ENCODE measurements around the gene PTH2.
"Not testable (repeated sequence)": the region's sequence is repeated elsewhere in the genome, so short reads cannot be mapped to it uniquely, and the experiment has no call there.

PTH2 gene

DNA sequence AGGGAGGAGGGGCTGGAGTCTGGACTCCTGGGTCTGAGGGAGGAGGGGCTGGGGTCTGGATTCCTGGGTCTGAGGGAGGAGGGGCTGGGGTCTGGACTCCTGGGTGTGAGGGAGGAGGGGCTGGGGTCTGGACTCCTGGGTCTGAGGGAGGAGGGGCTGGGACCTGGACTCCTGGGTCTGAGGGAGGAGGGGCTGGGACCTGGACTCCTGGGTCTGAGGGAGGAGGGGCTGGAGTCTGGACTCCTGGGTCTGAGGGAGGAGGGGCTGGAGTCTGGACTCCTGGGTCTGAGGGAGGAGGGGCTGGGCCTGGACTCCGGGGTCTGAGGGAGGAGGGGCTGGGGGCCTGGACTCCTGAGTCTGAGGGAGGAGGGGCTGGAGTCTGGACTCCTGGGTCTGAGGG, 37.9 kb upstream of the PTH2 start:
- H3K4me1 ChIP-seq (ENCODE audit: control insufficient read depth, insufficient read depth, low read length); H3K4me2 ChIP-seq (ENCODE audit: low read length); H3K9ac ChIP-seq (ENCODE audit: low read depth, low read length); H3K9me3 ChIP-seq (replicated peaks; ENCODE audit: low read length); H3K4me3 ChIP-seq (ENCODE audit: low read length); H3K27me3 ChIP-seq (ENCODE audit: control insufficient read depth, insufficient read depth, low read length): not testable (repeated sequence)
- peaks cover 11% of the 10 kb centered on the region for H3K36me3 ChIP-seq (ENCODE audit: insufficient read depth, low read length)

DNA sequence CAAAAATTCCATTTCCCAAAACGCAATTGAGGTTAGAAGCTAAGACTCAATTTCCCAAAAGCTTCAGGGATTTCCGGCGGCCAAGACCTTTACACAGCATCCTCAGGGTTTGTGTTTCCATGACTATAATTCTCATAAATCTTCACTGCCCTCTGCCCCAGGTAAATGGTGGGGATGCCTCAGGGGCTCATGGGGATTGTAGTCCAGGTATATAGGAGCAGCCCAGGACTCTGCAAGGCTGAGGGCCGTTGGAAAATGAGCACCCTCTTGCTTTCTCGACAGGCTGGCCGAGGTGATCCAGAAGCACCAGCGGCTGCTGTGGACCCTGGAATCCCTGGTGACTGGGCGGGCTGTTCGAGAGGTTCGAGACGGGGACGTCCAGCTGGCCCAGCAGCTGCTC, 36.1 kb upstream of the PTH2 start:
- Histone ChIP-seq H3K36me3 (ENCODE audit: insufficient read depth, low read length) (peaks cover 7% of the 10 kb centered on the region), H3K4me3 (ENCODE audit: low read length) (no peak overlapping the region), H3K4me1 (ENCODE audit: control insufficient read depth, insufficient read depth, low read length) (peaks cover 13% of the 10 kb centered on the region), H3K9me3 (replicated peaks; ENCODE audit: low read length) (no peaks in the 10 kb centered on the region), H3K27me3 (ENCODE audit: control insufficient read depth, insufficient read depth, low read length) (no peaks in the 10 kb centered on the region), H3K4me2 (ENCODE audit: low read length) (no peak overlapping the region), H3K9ac (ENCODE audit: low read depth, low read length) (no peak overlapping the region)

DNA sequence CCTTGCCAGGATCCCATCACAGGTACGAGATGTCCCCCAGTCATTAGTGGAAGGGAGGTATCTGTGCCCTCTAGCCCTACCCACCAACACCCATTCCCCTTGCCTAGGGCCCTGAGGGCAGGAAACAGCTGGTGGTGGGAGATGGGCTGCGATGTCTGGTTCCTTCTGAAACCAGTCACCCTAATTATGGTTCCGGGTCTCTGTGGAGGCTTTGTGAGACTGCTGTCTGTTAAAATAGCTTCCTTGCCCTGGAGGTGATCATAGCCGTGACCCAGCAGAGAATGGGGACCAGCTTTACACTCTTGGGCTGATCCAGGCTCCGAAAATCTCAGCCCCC, 35.3 kb upstream of the PTH2 start:
- Histone ChIP-seq H3K36me3 (ENCODE audit: insufficient read depth, low read length) (peaks cover 6% of the 10 kb centered on the region), H3K27me3 (ENCODE audit: control insufficient read depth, insufficient read depth, low read length) (no peaks in the 10 kb centered on the region), H3K4me2 (ENCODE audit: low read length) (no peak overlapping the region), H3K9me3 (replicated peaks; ENCODE audit: low read length) (no peaks in the 10 kb centered on the region), H3K9ac (ENCODE audit: low read depth, low read length) (peak overlapping the region; percentile 34), H3K4me3 (ENCODE audit: low read length) (no peak overlapping the region), H3K4me1 (ENCODE audit: control insufficient read depth, insufficient read depth, low read length) (peaks cover 19% of the 10 kb centered on the region)

DNA sequence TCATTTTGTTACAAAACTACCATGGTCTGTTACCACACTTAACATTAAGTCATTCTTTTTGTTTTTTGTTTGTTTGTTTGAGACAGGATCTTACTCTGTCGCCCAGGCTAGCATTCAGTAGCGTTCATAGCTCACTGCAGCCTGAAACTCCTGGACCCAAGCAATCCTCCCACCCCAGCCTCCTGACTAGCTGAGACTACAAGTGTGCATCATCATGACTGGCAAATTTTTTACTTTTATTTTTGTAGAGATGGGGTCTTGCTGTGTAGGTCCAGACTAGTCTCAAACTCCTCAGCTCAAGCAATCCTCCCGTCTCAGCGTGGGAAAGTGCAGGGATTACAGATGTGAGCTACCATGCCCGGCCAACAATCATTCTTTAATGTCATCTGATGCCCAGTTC, 33.1 kb upstream of the PTH2 start:
- Histone ChIP-seq H3K4me2 (ENCODE audit: low read length) (no peak overlapping the region), H3K27me3 (ENCODE audit: control insufficient read depth, insufficient read depth, low read length) (no peaks in the 10 kb centered on the region), H3K36me3 (ENCODE audit: insufficient read depth, low read length) (peaks cover 6% of the 10 kb centered on the region), H3K4me3 (ENCODE audit: low read length) (no peak overlapping the region), H3K9me3 (replicated peaks; ENCODE audit: low read length) (no peaks in the 10 kb centered on the region), H3K9ac (ENCODE audit: low read depth, low read length) (peak overlapping the region; percentile 43), H3K4me1 (ENCODE audit: control insufficient read depth, insufficient read depth, low read length) (peaks cover 19% of the 10 kb centered on the region)

DNA sequence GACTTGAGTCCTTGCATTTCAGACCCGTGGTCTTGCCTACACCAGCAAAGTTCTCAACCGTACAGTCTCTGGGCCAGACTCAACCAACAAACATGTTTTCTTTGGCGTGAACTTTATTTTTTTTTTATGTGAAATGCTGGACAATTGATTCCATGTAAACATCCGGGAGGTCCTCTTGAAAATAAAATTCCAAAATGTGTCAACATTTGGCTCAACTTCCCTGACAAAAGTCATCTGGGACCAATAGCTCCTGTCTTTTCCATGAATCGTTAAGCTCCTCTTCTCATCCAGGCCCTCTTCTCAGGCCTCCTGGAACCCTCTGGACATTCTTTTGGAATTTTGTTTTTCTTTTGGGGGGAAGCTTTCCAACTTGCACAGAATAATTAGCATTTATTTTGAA, 32.5 kb upstream of the PTH2 start:
- H3K4me2 ChIP-seq (ENCODE audit: low read length): no peak overlapping the region
- no peak overlapping the region for H3K4me3 ChIP-seq (ENCODE audit: low read length)
- H3K9me3 ChIP-seq (replicated peaks; ENCODE audit: low read length): no peaks in the 10 kb centered on the region
- H3K9ac ChIP-seq (ENCODE audit: low read depth, low read length): peak overlapping the region; percentile 43
- peaks cover 20% of the 10 kb centered on the region for H3K4me1 ChIP-seq (ENCODE audit: control insufficient read depth, insufficient read depth, low read length)
- no peaks in the 10 kb centered on the region for H3K27me3 ChIP-seq (ENCODE audit: control insufficient read depth, insufficient read depth, low read length)
- peaks cover 6% of the 10 kb centered on the region for H3K36me3 ChIP-seq (ENCODE audit: insufficient read depth, low read length)

DNA sequence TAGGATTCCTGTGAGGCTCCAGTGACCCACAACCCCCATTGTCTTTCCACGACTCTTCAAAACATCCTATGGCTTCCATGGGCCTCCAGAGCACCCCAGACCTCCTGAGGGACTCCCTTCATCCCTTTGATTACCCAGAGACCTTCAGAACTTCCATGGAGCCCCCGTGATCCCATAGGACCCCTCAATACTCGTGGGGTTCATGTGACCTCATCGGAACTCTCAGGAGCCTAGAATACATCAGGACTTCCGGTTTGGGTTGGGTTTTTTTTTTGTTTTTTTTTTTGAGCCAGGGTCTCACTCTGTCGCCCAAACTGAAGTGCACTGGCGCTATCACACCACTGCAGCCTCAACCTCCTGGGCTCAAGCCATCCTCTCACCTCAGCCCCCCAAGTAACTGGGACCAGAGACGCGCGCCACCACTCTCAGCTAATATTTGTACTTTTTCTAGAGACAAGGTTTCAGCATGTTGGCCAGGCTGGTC, 30.6 kb upstream of the PTH2 start:
- H3K4me2 ChIP-seq (ENCODE audit: low read length): peak overlapping the region; percentile 88
- peak overlapping the region; percentile 94 for H3K9ac ChIP-seq (ENCODE audit: low read depth, low read length)
- H3K9me3 ChIP-seq (replicated peaks; ENCODE audit: low read length): no peaks in the 10 kb centered on the region
- peaks cover 4% of the 10 kb centered on the region for H3K36me3 ChIP-seq (ENCODE audit: insufficient read depth, low read length)
- peaks cover 24% of the 10 kb centered on the region for H3K4me1 ChIP-seq (ENCODE audit: control insufficient read depth, insufficient read depth, low read length)
- H3K27me3 ChIP-seq (ENCODE audit: control insufficient read depth, insufficient read depth, low read length): no peaks in the 10 kb centered on the region
- peak overlapping the region; percentile 73 for H3K4me3 ChIP-seq (ENCODE audit: low read length)

DNA sequence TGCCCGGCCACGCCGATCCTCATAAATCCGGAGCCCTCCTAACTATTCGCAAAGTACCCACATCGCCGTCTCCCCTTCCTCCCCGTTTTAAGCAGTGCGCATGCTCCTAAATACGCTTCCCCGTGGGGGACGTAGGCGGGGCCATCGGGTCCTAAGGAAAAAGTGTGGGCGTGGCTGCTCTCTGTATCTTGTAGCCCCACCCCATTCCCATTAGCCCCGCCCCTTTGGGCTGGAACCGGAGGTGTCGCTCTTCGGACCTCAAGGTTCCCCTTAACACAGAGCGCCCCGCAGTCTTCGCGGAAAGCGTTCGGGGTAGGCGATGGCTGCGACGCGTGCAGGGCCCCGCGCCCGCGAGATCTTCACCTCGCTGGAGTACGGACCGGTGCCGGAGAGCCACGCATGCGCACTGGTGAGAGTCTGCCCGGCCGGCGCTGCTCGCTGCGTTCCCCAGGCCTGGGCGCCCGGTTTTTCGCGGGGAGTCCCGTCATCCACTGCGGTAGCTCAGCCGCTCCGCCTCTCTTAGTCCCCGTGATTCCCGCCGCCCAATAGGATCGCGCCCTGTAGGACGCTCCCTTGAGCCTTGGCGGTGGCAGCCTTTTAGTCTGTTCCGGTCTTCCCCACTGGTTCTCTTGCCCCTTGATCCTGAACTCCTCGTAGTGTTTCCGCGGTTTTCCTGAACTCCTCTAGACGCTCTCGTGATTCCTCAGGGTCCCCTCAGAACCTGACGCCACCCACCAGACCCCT, 29.9 kb upstream of the PTH2 start, which contains the start of gene ALDH16A1:
Gene ALDH16A1, plus strand, starts transcription at position 213 of the 744 bp plus-strand sequence. Its CDS starts 107 bp downstream, at position 320.
- Histone ChIP-seq H3K9ac (ENCODE audit: low read depth, low read length) (peak within 1 kb of the TSS; percentile 94), H3K4me3 (ENCODE audit: low read length) (peak within 1 kb of the TSS; percentile 73), H3K4me1 (ENCODE audit: control insufficient read depth, insufficient read depth, low read length) (peaks cover 21% of the 10 kb centered on the region), H3K4me2 (ENCODE audit: low read length) (peak within 1 kb of the TSS; percentile 88), H3K9me3 (replicated peaks; ENCODE audit: low read length) (no peaks in the 10 kb centered on the region), H3K27me3 (ENCODE audit: control insufficient read depth, insufficient read depth, low read length) (no peaks in the 10 kb centered on the region), H3K36me3 (ENCODE audit: insufficient read depth, low read length) (peaks cover 8% of the 10 kb centered on the region)

DNA sequence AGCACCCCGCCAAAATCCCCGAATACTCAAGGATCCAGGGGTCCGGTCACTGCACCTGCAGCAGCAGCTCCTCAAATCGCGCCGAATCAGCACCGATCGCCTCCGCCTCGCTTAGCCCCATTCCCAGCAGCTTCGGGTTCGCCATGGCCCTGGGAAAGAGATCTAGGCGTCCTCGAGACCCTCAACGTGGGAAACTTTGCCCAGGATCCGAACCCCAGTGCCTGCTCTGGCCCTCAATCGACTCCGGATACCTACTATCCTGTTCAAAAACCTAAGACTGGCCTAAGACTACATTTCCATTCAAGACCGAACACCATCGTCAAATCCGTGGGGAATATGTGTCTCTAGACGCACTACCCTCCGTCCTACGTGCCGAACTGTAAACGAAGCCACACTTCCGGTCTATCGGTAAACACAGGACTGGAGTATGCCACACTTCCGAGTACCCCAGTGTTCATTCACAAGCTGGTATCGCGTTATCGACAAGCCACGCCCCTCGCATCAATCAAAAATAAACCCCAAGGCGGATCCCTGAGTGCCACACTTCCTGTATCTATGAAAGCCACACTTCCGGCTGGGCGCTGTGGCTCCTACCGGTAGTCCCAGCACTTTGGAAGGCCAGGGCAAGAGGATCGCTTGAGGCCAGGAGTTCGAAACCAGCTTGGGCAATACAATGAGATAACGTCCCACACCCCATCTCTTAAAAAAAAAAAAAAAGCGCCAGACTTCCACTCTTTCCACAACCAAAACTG, 28.4 kb upstream of the PTH2 start, which contains the start of gene PIH1D1:
Gene PIH1D1, minus strand, starts transcription at position 385 of the 752 bp plus-strand sequence. Its CDS starts 240 bp downstream, at position 145.
- Histone ChIP-seq H3K9ac (ENCODE audit: low read depth, low read length) (peak within 1 kb of the TSS; percentile 94), H3K4me3 (ENCODE audit: low read length) (peak within 1 kb of the TSS; percentile 84), H3K27me3 (ENCODE audit: control insufficient read depth, insufficient read depth, low read length) (no peaks in the 10 kb centered on the region), H3K9me3 (replicated peaks; ENCODE audit: low read length) (no peaks in the 10 kb centered on the region), H3K36me3 (ENCODE audit: insufficient read depth, low read length) (peaks cover 8% of the 10 kb centered on the region), H3K4me1 (ENCODE audit: control insufficient read depth, insufficient read depth, low read length) (peaks cover 21% of the 10 kb centered on the region), H3K4me2 (ENCODE audit: low read length) (peak within 1 kb of the TSS; percentile 91)

DNA sequence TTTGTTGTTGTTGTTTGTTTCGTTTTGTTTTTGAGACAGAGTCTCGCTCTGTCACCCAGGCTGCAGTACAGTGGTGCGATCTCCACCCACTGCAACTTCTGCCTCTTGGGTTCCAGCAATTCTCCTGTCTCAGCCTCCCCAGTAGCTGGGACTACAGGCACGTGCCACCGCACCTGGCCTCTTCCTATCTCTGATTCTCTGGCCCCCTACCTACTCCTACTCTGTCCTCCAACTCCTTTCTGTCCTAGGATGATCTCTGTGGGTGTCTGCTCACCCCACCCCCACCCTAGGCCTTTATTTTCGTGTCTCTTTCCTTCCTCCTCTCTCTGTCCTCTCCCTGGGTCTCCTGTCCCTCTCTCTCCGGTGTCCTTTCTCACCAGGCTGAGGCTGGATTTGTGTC, 27.2 kb upstream of the PTH2 start:
- Histone ChIP-seq H3K36me3 (ENCODE audit: insufficient read depth, low read length) (peaks cover 8% of the 10 kb centered on the region), H3K9me3 (replicated peaks; ENCODE audit: low read length) (no peaks in the 10 kb centered on the region), H3K27me3 (ENCODE audit: control insufficient read depth, insufficient read depth, low read length) (no peaks in the 10 kb centered on the region), H3K9ac (ENCODE audit: low read depth, low read length) (peak overlapping the region; percentile 90), H3K4me3 (ENCODE audit: low read length) (peak overlapping the region; percentile 84), H3K4me1 (ENCODE audit: control insufficient read depth, insufficient read depth, low read length) (peaks cover 13% of the 10 kb centered on the region), H3K4me2 (ENCODE audit: low read length) (peak overlapping the region; percentile 91)

DNA sequence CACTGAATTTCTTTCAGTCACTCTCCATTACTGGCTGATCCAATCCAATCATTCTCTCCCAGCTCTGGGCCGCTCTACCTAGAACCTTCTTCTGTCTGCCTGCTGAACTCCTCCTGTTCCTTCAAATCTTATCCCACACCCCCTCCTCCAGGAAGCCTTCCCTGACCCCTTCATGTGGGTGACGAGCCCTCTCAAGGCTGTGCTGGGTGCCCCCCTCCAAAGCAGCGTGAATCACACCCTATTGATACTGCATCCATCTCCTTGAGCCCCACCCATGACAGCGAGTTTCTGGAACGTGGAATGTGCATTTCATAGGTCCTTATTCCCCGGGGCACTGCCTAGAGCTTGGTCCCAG, 25.2 kb upstream of the PTH2 start:
- H3K36me3 ChIP-seq (ENCODE audit: insufficient read depth, low read length): peaks cover 8% of the 10 kb centered on the region
- H3K9ac ChIP-seq (ENCODE audit: low read depth, low read length): no peak overlapping the region
- H3K4me3 ChIP-seq (ENCODE audit: low read length): no peak overlapping the region
- no peak overlapping the region for H3K4me2 ChIP-seq (ENCODE audit: low read length)
- H3K4me1 ChIP-seq (ENCODE audit: control insufficient read depth, insufficient read depth, low read length): peaks cover 5% of the 10 kb centered on the region
- no peaks in the 10 kb centered on the region for H3K9me3 ChIP-seq (replicated peaks; ENCODE audit: low read length)
- H3K27me3 ChIP-seq (ENCODE audit: control insufficient read depth, insufficient read depth, low read length): no peaks in the 10 kb centered on the region

DNA sequence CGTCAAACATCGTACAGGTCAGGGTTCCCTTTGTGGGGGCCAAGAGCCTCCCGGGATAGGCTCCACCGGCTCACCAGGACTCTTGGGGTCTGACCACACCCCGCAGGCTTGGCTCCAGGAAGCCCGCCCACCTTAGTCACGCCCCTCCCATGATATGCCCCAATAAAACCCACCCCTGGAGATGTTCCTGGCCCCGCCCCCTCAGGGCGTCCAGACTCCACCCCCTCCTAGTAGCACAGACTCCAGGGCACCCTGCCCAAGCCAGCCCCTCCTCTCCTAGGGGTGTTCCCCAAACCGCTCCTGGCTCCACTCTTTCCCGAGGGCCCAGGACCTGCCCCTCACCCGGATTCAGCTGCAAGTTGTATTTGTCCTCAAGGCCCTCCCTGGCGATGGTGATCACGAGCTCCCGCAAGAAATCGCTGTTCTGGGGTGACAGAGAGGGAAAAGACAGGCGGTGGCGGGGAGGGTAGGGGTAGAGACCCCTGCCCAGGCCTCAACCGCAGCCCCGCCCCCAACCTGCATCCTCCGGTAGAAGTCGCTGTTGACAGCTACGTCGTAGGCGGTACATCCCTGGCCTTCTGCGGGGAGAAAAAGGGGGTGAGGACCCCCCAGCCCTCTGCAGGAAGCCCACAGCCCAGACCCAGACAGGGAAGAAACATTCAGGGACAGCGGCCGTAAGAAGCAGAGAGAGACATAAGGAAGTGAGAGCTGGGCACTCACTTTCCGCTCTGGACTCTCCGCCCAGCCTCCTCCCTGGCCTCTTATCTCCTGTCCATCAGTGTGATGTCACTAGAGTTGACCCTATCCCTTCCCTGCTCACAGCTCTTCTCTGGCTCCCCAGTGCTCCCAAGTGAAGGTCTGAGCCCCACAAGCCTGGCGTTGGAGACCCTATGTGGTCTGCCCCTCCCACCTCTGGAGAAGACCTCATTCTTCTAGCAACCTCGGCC, 24.5 kb upstream of the PTH2 start:
- Histone ChIP-seq H3K4me2 (ENCODE audit: low read length) (no peak overlapping the region), H3K4me1 (ENCODE audit: control insufficient read depth, insufficient read depth, low read length) (peaks cover 5% of the 10 kb centered on the region), H3K27me3 (ENCODE audit: control insufficient read depth, insufficient read depth, low read length) (no peaks in the 10 kb centered on the region), H3K9me3 (replicated peaks; ENCODE audit: low read length) (no peaks in the 10 kb centered on the region), H3K4me3 (ENCODE audit: low read length) (no peak overlapping the region), H3K36me3 (ENCODE audit: insufficient read depth, low read length) (peaks cover 8% of the 10 kb centered on the region), H3K9ac (ENCODE audit: low read depth, low read length) (no peak overlapping the region)
